Natural killer cell (primary cell): ENCODE results near the gene OTOR. TPM values are rescaled to one million over a fixed set of nuclear protein-coding genes. Genes with fewer than 3 reads are reported as not detected.

Experiments
- ATAC-seq, 3 donors: fragments of 150-1000 bp in 2 of 3; fragments of 200-7000 bp in 1 of 3; cut with Tn5 transposase; 1 replicate in 1 of 3; 2 replicates in 2 of 3; pipeline ENCODE4 v1.10.0; 2021; ENCODE audit warnings: mild to moderate bottlenecking in 2 of 3, moderate library complexity in 2 of 3
- DNase-seq, 2 donors: peaks; one replicate each; pipeline versions ENCODE4 v3.0.0 to v3.0.0-alpha.2; 2013 to 2021; ENCODE audit warnings: mixed read lengths in 1 of 2
- H3K27ac ChIP-seq: one replicate; pipeline ENCODE4 v1.5.1; 2013; ENCODE audit warnings: mild to moderate bottlenecking, low read length
- H3K27me3 ChIP-seq: one replicate; pipeline ENCODE4 v1.6.1; 2013; ENCODE audit warnings: low read length; ENCODE audit not compliant: control insufficient read depth, insufficient read depth
- H3K36me3 ChIP-seq: one replicate; pipeline ENCODE4 v1.6.1; 2013; ENCODE audit warnings: low read length; ENCODE audit not compliant: control insufficient read depth, insufficient read depth
- H3K4me1 ChIP-seq: one replicate; pipeline ENCODE4 v1.6.1; 2013; ENCODE audit warnings: low read length; ENCODE audit not compliant: control insufficient read depth, insufficient read depth
- H3K4me3 ChIP-seq: one replicate; pipeline ENCODE4 v1.5.1; 2013; ENCODE audit warnings: low read length
- H3K9me3 ChIP-seq: one replicate; pipeline ENCODE4 v1.6.1; 2013; ENCODE audit warnings: low read length; ENCODE audit not compliant: control insufficient read depth, insufficient read depth
- H3K27ac Mint-ChIP-seq, 2 donors: one replicate each; pipeline ENCODE4 v1.8.0; 2022; ENCODE audit warnings: mild to moderate bottlenecking in 2 of 2, mixed read lengths in 2 of 2, moderate library complexity in 1 of 2
- H3K27me3 Mint-ChIP-seq, 2 donors: one replicate each; pipeline ENCODE4 v1.8.0; 2022; ENCODE audit warnings: low read depth in 2 of 2, mixed read lengths in 2 of 2
- H3K36me3 Mint-ChIP-seq: one replicate; pipeline ENCODE4 v1.8.0; 2022; ENCODE audit warnings: mixed read lengths
- H3K4me1 Mint-ChIP-seq, 2 donors: one replicate each; pipeline ENCODE4 v1.8.0; 2022; ENCODE audit warnings: mixed read lengths in 2 of 2
- H3K4me3 Mint-ChIP-seq: one replicate; pipeline ENCODE4 v1.8.0; 2022; ENCODE audit warnings: mild to moderate bottlenecking, moderate library complexity, mixed read lengths
- H3K9me3 Mint-ChIP-seq, 2 donors: one replicate each; pipeline ENCODE4 v1.8.0; 2022; ENCODE audit warnings: mixed read lengths in 2 of 2
- CTCF ChIP-seq: fragments of 200-600 bp; IDR thresholded peaks from one replicate; pipeline ENCODE4 v1.8.0; 2022; ENCODE audit warnings: antibody characterized with exemption
- WGBS: methylation state at CpG from one replicate; pipeline ENCODE4 v1.1.7; 2013; ENCODE audit warnings: missing lambda C conversion rate; ENCODE audit not compliant: insufficient coverage; 5-methylcytosine and 5-hydroxymethylcytosine counted together
- intact Hi-C: fragments of 100-400 bp; cut with micrococcal nuclease; formaldehyde crosslinking; loops from one replicate; pipeline ENCODE4 v1.14.2; 2022
- total RNA-seq, 4 donors: library from RNA; stranded (reverse); fragments of 120-200 nt in 1 of 4; gene quantifications; one replicate each; pipeline versions ENCODE4 v1.2.3 to v1.2.4, GENCODE V29; 2013 to 2022

OTOR gene
- total RNA-seq, 3 donors from 2014 or later (not counting 1 experiment from before 2014, with no cell fraction given), result not detected

GRCh38 chr20:16771213-16771612, 23.1 kb downstream of the OTOR start:
- no peak overlapping the region for H3K4me3 Mint-ChIP-seq
- Histone ChIP-seq H3K36me3 (no peaks in the 10 kb centered on the region), H3K9me3 (no peaks in the 10 kb centered on the region), H3K4me3 (no peak overlapping the region), H3K27me3 (no peaks in the 10 kb centered on the region), H3K27ac (no peak overlapping the region), H3K4me1 (no peaks in the 10 kb centered on the region)
- no peaks in the 10 kb centered on the region for H3K36me3 Mint-ChIP-seq
- intact Hi-C loops, result no loop called here
- H3K9me3 Mint-ChIP-seq, result peaks cover 0 to 6% of the 10 kb centered on the region in 2 donors
- TF ChIP-seq CTCF, result no peak
- H3K27me3 Mint-ChIP-seq, result peaks cover 12 to 18% of the 10 kb centered on the region in 2 donors
- H3K4me1 Mint-ChIP-seq, result no peaks in the 10 kb centered on the region
- DNase-seq (no peak), ATAC-seq (no peak)
- no peak overlapping the region for H3K27ac Mint-ChIP-seq

- Mint-ChIP-seq H3K36me3 (no peaks in the 10 kb centered on the region), H3K27me3 (peaks cover 5 to 15% of the 10 kb centered on the region in 2 donors), H3K4me3 (no peak overlapping the region), H3K27ac (no peak overlapping the region), H3K4me1 (no peaks in the 10 kb centered on the region), H3K9me3 (peaks cover 3 to 6% of the 10 kb centered on the region in 2 donors)
- no peak for TF ChIP-seq CTCF
- no peaks in the 10 kb centered on the region for H3K27me3 ChIP-seq
- H3K27ac ChIP-seq, result no peak overlapping the region
- no peak overlapping the region for H3K4me3 ChIP-seq
- no peaks in the 10 kb centered on the region for H3K36me3 ChIP-seq
- intact Hi-C loops, result no loop called here
- no peaks in the 10 kb centered on the region for H3K9me3 ChIP-seq
- no peaks in the 10 kb centered on the region for H3K4me1 ChIP-seq
- no CpG with 5 or more reads among the region's 1 CpG for WGBS
- DNase-seq, result no peak
- ATAC-seq, result no peak
Measured at GRCh38 chr20:16775961-16776360, 27.8 kb downstream of the OTOR start.

- H3K36me3 ChIP-seq, result no peaks in the 10 kb centered on the region
- DNase-seq (no peak), ATAC-seq (no peak)
- Mint-ChIP-seq H3K4me3 (no peak overlapping the region), H3K36me3 (no peaks in the 10 kb centered on the region), H3K27me3 (peaks cover 5 to 15% of the 10 kb centered on the region in 2 donors), H3K4me1 (no peaks in the 10 kb centered on the region), H3K27ac (no peak overlapping the region), H3K9me3 (peaks cover 3 to 6% of the 10 kb centered on the region in 2 donors)
- no peak overlapping the region for H3K27ac ChIP-seq
- H3K27me3 ChIP-seq, result no peaks in the 10 kb centered on the region
- H3K4me1 ChIP-seq, result no peaks in the 10 kb centered on the region
- TF ChIP-seq CTCF, result no peak
- no peak overlapping the region for H3K4me3 ChIP-seq
- no peaks in the 10 kb centered on the region for H3K9me3 ChIP-seq
- 93% methylated on average over 1 of the region's 1 CpG for WGBS
- intact Hi-C loops, result no loop called here
Measured at GRCh38 chr20:16777126-16777525, 29.0 kb downstream of the OTOR start.

GRCh38 chr20:16778159-16778558, 30.0 kb downstream of the OTOR start:
- no peak for TF ChIP-seq CTCF
- intact Hi-C loops, result no loop called here
- peaks cover 9 to 14% of the 10 kb centered on the region in 2 donors for H3K27me3 Mint-ChIP-seq
- no peak for DNase-seq
- Histone ChIP-seq H3K9me3 (no peaks in the 10 kb centered on the region), H3K4me1 (no peaks in the 10 kb centered on the region), H3K27me3 (no peaks in the 10 kb centered on the region), H3K4me3 (no peak overlapping the region), H3K36me3 (no peaks in the 10 kb centered on the region), H3K27ac (no peak overlapping the region)
- no peaks in the 10 kb centered on the region for H3K36me3 Mint-ChIP-seq
- H3K27ac Mint-ChIP-seq, result no peak overlapping the region
- H3K4me3 Mint-ChIP-seq, result no peak overlapping the region
- H3K9me3 Mint-ChIP-seq, result peaks cover 3 to 6% of the 10 kb centered on the region in 2 donors
- no peak for ATAC-seq
- no peaks in the 10 kb centered on the region for H3K4me1 Mint-ChIP-seq
- 100% methylated on average over 1 of the region's 1 CpG for WGBS
